ENCODE results near the gene HOXD10.

The HOXD10 gene

GRCh38 chr2:176099159-176099727 is 17.3 kb upstream of the HOXD10 start:
- Histone ChIP-seq H3K9ac (ENCODE audit: low read length) (no peak overlapping the region), H3K4me3 (ENCODE audit: low read depth in 1 of 2, low read length in 2 of 2) (no peak overlapping the region), H3K9me3 (ENCODE audit: low read length) (no peaks in the 10 kb centered on the region), H3K27me3 (ENCODE audit: control insufficient read depth in 1 of 2, insufficient read depth in 2 of 2, low read length in 2 of 2) (peaks cover 82 to 96% of the 10 kb centered on the region in 2 donors), H3K27ac (ENCODE audit: low read depth, low read length) (no peak overlapping the region), H3K4me1 (ENCODE audit: insufficient read depth, low read length) (peaks cover 14% of the 10 kb centered on the region), H3K36me3 (ENCODE audit: insufficient read depth, low read length) (no peaks in the 10 kb centered on the region)

- Histone ChIP-seq H3K4me1 (ENCODE audit: insufficient read depth, low read length) (peaks cover 15% of the 10 kb centered on the region), H3K27me3 (ENCODE audit: control insufficient read depth in 1 of 2, insufficient read depth in 2 of 2, low read length in 2 of 2) (peaks cover 79 to 96% of the 10 kb centered on the region in 2 donors), H3K27ac (ENCODE audit: low read depth, low read length) (no peak within 1 kb of the TSS), H3K4me3 (ENCODE audit: low read depth in 1 of 2, low read length in 2 of 2) (no peak within 1 kb of the TSS), H3K36me3 (ENCODE audit: insufficient read depth, low read length) (no peaks in the 10 kb centered on the region), H3K9ac (ENCODE audit: low read length) (no peak within 1 kb of the TSS), H3K9me3 (ENCODE audit: low read length) (no peaks in the 10 kb centered on the region)
Measured at GRCh38 chr2:176099728-176100546, 16.6 kb upstream of the HOXD10 start, which contains the start of gene HOXD12. TSS of gene HOXD12 (plus strand) at chr2:176099795. CDS start at chr2:176099802, 7 bp downstream.

- no peaks in the 10 kb centered on the region for H3K36me3 ChIP-seq (ENCODE audit: insufficient read depth, low read length)
- H3K27ac ChIP-seq (ENCODE audit: low read depth, low read length) = no peak overlapping the region
- H3K4me3 ChIP-seq (ENCODE audit: low read depth in 1 of 2, low read length in 2 of 2) = no peak overlapping the region
- H3K9me3 ChIP-seq (ENCODE audit: low read length) = no peaks in the 10 kb centered on the region
- H3K27me3 ChIP-seq (ENCODE audit: control insufficient read depth in 1 of 2, insufficient read depth in 2 of 2, low read length in 2 of 2) = peaks cover 79 to 96% of the 10 kb centered on the region in 2 donors
- H3K4me1 ChIP-seq (ENCODE audit: insufficient read depth, low read length) = peaks cover 15% of the 10 kb centered on the region
- no peak overlapping the region for H3K9ac ChIP-seq (ENCODE audit: low read length)
Measured at GRCh38 chr2:176100547-176101140, 15.9 kb upstream of the HOXD10 start.

GRCh38 chr2:176101216-176101830 is 15.3 kb upstream of the HOXD10 start:
- Histone ChIP-seq H3K27me3 (ENCODE audit: control insufficient read depth in 1 of 2, insufficient read depth in 2 of 2, low read length in 2 of 2) (peaks cover 74 to 96% of the 10 kb centered on the region in 2 donors), H3K9ac (ENCODE audit: low read length) (no peak overlapping the region), H3K9me3 (ENCODE audit: low read length) (no peaks in the 10 kb centered on the region), H3K4me3 (ENCODE audit: low read depth in 1 of 2, low read length in 2 of 2) (no peak overlapping the region), H3K4me1 (ENCODE audit: insufficient read depth, low read length) (peaks cover 18% of the 10 kb centered on the region), H3K27ac (ENCODE audit: low read depth, low read length) (no peak overlapping the region), H3K36me3 (ENCODE audit: insufficient read depth, low read length) (no peaks in the 10 kb centered on the region)

- Histone ChIP-seq H3K9ac (ENCODE audit: low read length) (no peak overlapping the region), H3K4me1 (ENCODE audit: insufficient read depth, low read length) (peaks cover 21% of the 10 kb centered on the region), H3K27me3 (ENCODE audit: control insufficient read depth in 1 of 2, insufficient read depth in 2 of 2, low read length in 2 of 2) (peaks cover 69 to 96% of the 10 kb centered on the region in 2 donors), H3K27ac (ENCODE audit: low read depth, low read length) (no peak overlapping the region), H3K36me3 (ENCODE audit: insufficient read depth, low read length) (no peaks in the 10 kb centered on the region), H3K9me3 (ENCODE audit: low read length) (no peaks in the 10 kb centered on the region), H3K4me3 (ENCODE audit: low read depth in 1 of 2, low read length in 2 of 2) (no peak overlapping the region)
Measured at GRCh38 chr2:176101842-176102241, 14.7 kb upstream of the HOXD10 start.

- H3K4me3 ChIP-seq (ENCODE audit: low read depth in 1 of 2, low read length in 2 of 2) = no peak overlapping the region
- no peak overlapping the region for H3K27ac ChIP-seq (ENCODE audit: low read depth, low read length)
- H3K9me3 ChIP-seq (ENCODE audit: low read length) = no peaks in the 10 kb centered on the region
- H3K4me1 ChIP-seq (ENCODE audit: insufficient read depth, low read length) = peaks cover 21% of the 10 kb centered on the region
- no peak overlapping the region for H3K9ac ChIP-seq (ENCODE audit: low read length)
- H3K36me3 ChIP-seq (ENCODE audit: insufficient read depth, low read length) = no peaks in the 10 kb centered on the region
- peaks cover 64 to 95% of the 10 kb centered on the region in 2 donors for H3K27me3 ChIP-seq (ENCODE audit: control insufficient read depth in 1 of 2, insufficient read depth in 2 of 2, low read length in 2 of 2)
Measured at GRCh38 chr2:176102309-176102866, 14.2 kb upstream of the HOXD10 start.

- Histone ChIP-seq H3K36me3 (ENCODE audit: insufficient read depth, low read length) (no peaks in the 10 kb centered on the region), H3K27ac (ENCODE audit: low read depth, low read length) (no peak overlapping the region), H3K27me3 (ENCODE audit: control insufficient read depth in 1 of 2, insufficient read depth in 2 of 2, low read length in 2 of 2) (peaks cover 56 to 87% of the 10 kb centered on the region in 2 donors), H3K4me3 (ENCODE audit: low read depth in 1 of 2, low read length in 2 of 2) (no peak overlapping the region), H3K9me3 (ENCODE audit: low read length) (no peaks in the 10 kb centered on the region), H3K4me1 (ENCODE audit: insufficient read depth, low read length) (peaks cover 15% of the 10 kb centered on the region), H3K9ac (ENCODE audit: low read length) (no peak overlapping the region)
Measured at GRCh38 chr2:176103194-176103593, 13.4 kb upstream of the HOXD10 start.

GRCh38 chr2:176103742-176104315 is 12.7 kb upstream of the HOXD10 start:
- Histone ChIP-seq H3K4me1 (ENCODE audit: insufficient read depth, low read length) (peaks cover 15% of the 10 kb centered on the region), H3K27me3 (ENCODE audit: control insufficient read depth in 1 of 2, insufficient read depth in 2 of 2, low read length in 2 of 2) (peaks cover 50 to 82% of the 10 kb centered on the region in 2 donors), H3K9ac (ENCODE audit: low read length) (peak overlapping the region; percentile 36), H3K27ac (ENCODE audit: low read depth, low read length) (peak overlapping the region; percentile 71), H3K36me3 (ENCODE audit: insufficient read depth, low read length) (no peaks in the 10 kb centered on the region), H3K9me3 (ENCODE audit: low read length) (no peaks in the 10 kb centered on the region), H3K4me3 (ENCODE audit: low read depth in 1 of 2, low read length in 2 of 2) (peak overlapping the region; percentile 41 to 65)

GRCh38 chr2:176104316-176105077 is 12.1 kb upstream of the HOXD10 start:
- peak overlapping the region; percentile 54 for H3K9ac ChIP-seq (ENCODE audit: low read length)
- H3K27me3 ChIP-seq (ENCODE audit: control insufficient read depth in 1 of 2, insufficient read depth in 2 of 2, low read length in 2 of 2) = peaks cover 50 to 83% of the 10 kb centered on the region in 2 donors
- H3K27ac ChIP-seq (ENCODE audit: low read depth, low read length) = peak overlapping the region; percentile 71
- peak overlapping the region; percentile 41 to 65 for H3K4me3 ChIP-seq (ENCODE audit: low read depth in 1 of 2, low read length in 2 of 2)
- H3K36me3 ChIP-seq (ENCODE audit: insufficient read depth, low read length) = no peaks in the 10 kb centered on the region
- H3K4me1 ChIP-seq (ENCODE audit: insufficient read depth, low read length) = peaks cover 15% of the 10 kb centered on the region
- no peaks in the 10 kb centered on the region for H3K9me3 ChIP-seq (ENCODE audit: low read length)

- no peaks in the 10 kb centered on the region for H3K36me3 ChIP-seq (ENCODE audit: insufficient read depth, low read length)
- peak overlapping the region; percentile 71 for H3K27ac ChIP-seq (ENCODE audit: low read depth, low read length)
- H3K9me3 ChIP-seq (ENCODE audit: low read length) = no peaks in the 10 kb centered on the region
- peak overlapping the region; percentile 41 to 65 for H3K4me3 ChIP-seq (ENCODE audit: low read depth in 1 of 2, low read length in 2 of 2)
- peaks cover 47 to 83% of the 10 kb centered on the region in 2 donors for H3K27me3 ChIP-seq (ENCODE audit: control insufficient read depth in 1 of 2, insufficient read depth in 2 of 2, low read length in 2 of 2)
- H3K9ac ChIP-seq (ENCODE audit: low read length) = peak overlapping the region; percentile 54
- H3K4me1 ChIP-seq (ENCODE audit: insufficient read depth, low read length) = peaks cover 15% of the 10 kb centered on the region
Measured at GRCh38 chr2:176105078-176105729, 11.4 kb upstream of the HOXD10 start.
